ENCODE results near the gene TDP2. TPM values are rescaled to one million over a fixed set of nuclear protein-coding genes. Genes with fewer than 3 reads are reported as not detected.
A peak's percentile ranks its signal among the peaks of the same experiment; 100 is the strongest.
"Not testable (repeated sequence)": the region's sequence is repeated elsewhere in the genome, so short reads cannot be mapped to it uniquely, and the experiment has no call there.

TDP2 gene
- total RNA-seq, 1 experiment from 2014 or later = 71.7 TPM

- TF ChIP-seq CTCF (IDR thresholded peaks at IDR 0.05; ENCODE audit: unreplicated experiment) = no peak
- intact Hi-C loops (cut with micrococcal nuclease; ENCODE audit: unreplicated experiment) = loop anchor here (5.0 kb wide), 2 partner anchors 49 to 376 kb away; partner anchors contain the start of gene KIAA0319
- BruUV-seq (replicated peaks) = no TSS peak
- DNase-seq = no peak
- peaks cover 35% of the 10 kb centered on the region for H3K36me3 Mint-ChIP-seq (ENCODE audit: insufficient read depth, unreplicated experiment)
- H3K4me1 Mint-ChIP-seq (ENCODE audit: low read depth, unreplicated experiment) = peaks cover 25% of the 10 kb centered on the region
- H3K9me3 Mint-ChIP-seq (ENCODE audit: low read depth, unreplicated experiment) = no peaks in the 10 kb centered on the region
- no peaks in the 10 kb centered on the region for H3K27me3 Mint-ChIP-seq (ENCODE audit: unreplicated experiment)
- CTCF ChIA-PET = interaction anchor here (0.7 to 3.7 kb wide), 2 partner anchors 83 to 116 kb away, joined by 3 to 17 read pairs; no protein-coding TSS in a partner anchor
- no peak overlapping the region for H3K4me3 Mint-ChIP-seq (ENCODE audit: low read depth, unreplicated experiment)
- H3K27ac Mint-ChIP-seq (ENCODE audit: unreplicated experiment) = no peak overlapping the region
Observed at GRCh38 chr6:24696097-24696496, 29.4 kb upstream of the TDP2 start.

GRCh38 chr6:24695635-24696034 lies 28.9 kb upstream of the TDP2 start:
- H3K4me3 Mint-ChIP-seq (ENCODE audit: low read depth, unreplicated experiment); H3K27me3 Mint-ChIP-seq (ENCODE audit: unreplicated experiment); H3K9me3 Mint-ChIP-seq (ENCODE audit: low read depth, unreplicated experiment); H3K27ac Mint-ChIP-seq (ENCODE audit: unreplicated experiment); BruUV-seq (replicated peaks): not testable (repeated sequence)
- H3K4me1 Mint-ChIP-seq (ENCODE audit: low read depth, unreplicated experiment) = peaks cover 23% of the 10 kb centered on the region
- H3K36me3 Mint-ChIP-seq (ENCODE audit: insufficient read depth, unreplicated experiment) = peaks cover 30% of the 10 kb centered on the region
- CTCF ChIA-PET = interaction anchor here (3.7 kb wide), 1 partner anchor 115 kb away, joined by 17 read pairs; no protein-coding TSS in a partner anchor
- peak; percentile 65 for TF ChIP-seq CTCF (IDR thresholded peaks at IDR 0.05; ENCODE audit: unreplicated experiment)
- intact Hi-C loops (cut with micrococcal nuclease; ENCODE audit: unreplicated experiment) = loop anchor here (1.0 to 5.0 kb wide), 6 partner anchors 48 to 377 kb away; partner anchors contain the start of gene KIAA0319
- peak; percentile 57 for DNase-seq

- no peak for TF ChIP-seq CTCF (IDR thresholded peaks at IDR 0.05; ENCODE audit: unreplicated experiment)
- Mint-ChIP-seq H3K36me3 (ENCODE audit: insufficient read depth, unreplicated experiment) (peaks cover 21% of the 10 kb centered on the region), H3K27me3 (ENCODE audit: unreplicated experiment) (no peaks in the 10 kb centered on the region), H3K4me1 (ENCODE audit: low read depth, unreplicated experiment) (peaks cover 14% of the 10 kb centered on the region), H3K27ac (ENCODE audit: unreplicated experiment) (no peak overlapping the region), H3K9me3 (ENCODE audit: low read depth, unreplicated experiment) (no peaks in the 10 kb centered on the region), H3K4me3 (ENCODE audit: low read depth, unreplicated experiment) (no peak overlapping the region)
- no peak for DNase-seq
- BruUV-seq (replicated peaks) = no TSS peak
- intact Hi-C loops (cut with micrococcal nuclease; ENCODE audit: unreplicated experiment) = loop anchor here (2.0 kb wide), 1 partner anchor 263 kb away; no protein-coding TSS in a partner anchor
- CTCF ChIA-PET = interaction anchor here (3.7 kb wide), 1 partner anchor 114 kb away, joined by 17 read pairs; no protein-coding TSS in a partner anchor
Observed at GRCh38 chr6:24694198-24694597, 27.5 kb upstream of the TDP2 start.

DNA sequence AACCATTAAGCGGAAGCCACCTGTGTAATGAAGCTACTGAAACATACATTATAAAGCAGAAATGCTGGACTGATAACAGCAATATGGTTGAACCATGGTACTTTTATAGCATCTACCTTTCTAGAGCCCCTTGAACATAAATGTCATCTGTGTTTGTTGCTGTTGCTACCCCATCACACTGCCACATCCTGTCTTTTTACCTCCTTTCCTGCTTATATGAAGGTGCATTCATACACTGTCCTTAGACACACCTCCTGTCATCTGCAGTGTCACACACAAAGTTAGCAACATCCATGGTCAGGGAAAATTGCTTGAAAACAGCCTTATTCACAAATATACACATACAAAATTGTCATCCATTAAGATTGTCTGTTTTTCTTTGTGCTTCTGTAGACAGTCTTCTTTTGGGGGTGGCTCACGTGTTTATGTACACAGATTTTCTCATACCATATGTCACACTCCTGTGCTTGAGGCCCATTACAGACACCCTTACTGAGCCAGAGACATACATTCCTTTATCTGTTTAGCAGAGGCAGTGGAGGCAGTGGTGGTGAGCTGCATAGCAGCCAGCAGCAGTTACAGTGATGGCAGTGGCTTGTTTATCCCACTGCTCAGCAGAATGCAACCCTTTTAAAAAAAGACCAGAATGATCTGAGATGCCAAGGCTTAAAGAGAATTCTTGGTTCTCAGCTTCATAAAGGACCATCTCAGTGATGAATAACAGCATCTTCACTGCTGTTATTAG lies 26.3 kb upstream of the TDP2 start:
- no peak overlapping the region for H3K27ac Mint-ChIP-seq (ENCODE audit: unreplicated experiment)
- BruUV-seq (replicated peaks) = no TSS peak
- peaks cover 14% of the 10 kb centered on the region for H3K4me1 Mint-ChIP-seq (ENCODE audit: low read depth, unreplicated experiment)
- no peak for DNase-seq
- H3K4me3 Mint-ChIP-seq (ENCODE audit: low read depth, unreplicated experiment) = no peak overlapping the region
- H3K36me3 Mint-ChIP-seq (ENCODE audit: insufficient read depth, unreplicated experiment) = peaks cover 12% of the 10 kb centered on the region
- no peaks in the 10 kb centered on the region for H3K27me3 Mint-ChIP-seq (ENCODE audit: unreplicated experiment)
- intact Hi-C loops (cut with micrococcal nuclease; ENCODE audit: unreplicated experiment) = no loop called here
- H3K9me3 Mint-ChIP-seq (ENCODE audit: low read depth, unreplicated experiment) = no peaks in the 10 kb centered on the region
- CTCF ChIA-PET = interaction anchor here (1.8 to 3.7 kb wide), 2 partner anchors 109 to 113 kb away, joined by 4 to 17 read pairs; no protein-coding TSS in a partner anchor
- no peak for TF ChIP-seq CTCF (IDR thresholded peaks at IDR 0.05; ENCODE audit: unreplicated experiment)
